Glomerular endothelial cell (primary cell): ENCODE measurements around the gene ADCY2. TPM values are rescaled to one million over a fixed set of nuclear protein-coding genes. Genes with fewer than 3 reads are reported as not detected.

Experiments used
- DNase-seq: peaks from one replicate; pipeline ENCODE4 v3.0.0-alpha.2; 2011; ENCODE audit warnings: low read depth, low spot score; ENCODE audit errors: extremely low read depth
- total RNA-seq: library from RNA; depleted of rRNA; stranded (reverse); fragments of >200 nt; gene quantifications from 2 replicates; pipeline ENCODE4 v1.2.3, GENCODE V29; 2015

Gene ADCY2
- total RNA-seq, 1 donor from 2014 or later = not detected

DNA sequence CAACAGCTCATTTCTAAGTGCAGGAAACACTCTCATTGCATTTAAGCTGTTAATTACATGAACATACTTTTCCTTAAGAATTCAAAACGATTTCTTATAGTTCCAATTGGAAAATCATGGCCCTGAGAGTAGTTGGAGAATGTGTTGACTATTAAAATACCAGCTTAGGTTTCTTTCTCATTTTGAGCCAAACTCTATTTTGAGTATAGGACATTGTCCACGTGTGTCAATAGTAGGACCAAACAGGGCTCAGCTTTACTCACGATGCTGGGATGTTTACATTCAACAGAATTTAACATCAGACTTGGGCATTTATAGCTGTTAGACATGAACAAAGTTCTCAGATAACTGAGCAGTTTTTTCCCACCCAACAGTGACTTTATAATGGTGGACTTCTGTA lies 39.6 kb downstream of the ADCY2 start:
- DNase-seq = no peak

DNA sequence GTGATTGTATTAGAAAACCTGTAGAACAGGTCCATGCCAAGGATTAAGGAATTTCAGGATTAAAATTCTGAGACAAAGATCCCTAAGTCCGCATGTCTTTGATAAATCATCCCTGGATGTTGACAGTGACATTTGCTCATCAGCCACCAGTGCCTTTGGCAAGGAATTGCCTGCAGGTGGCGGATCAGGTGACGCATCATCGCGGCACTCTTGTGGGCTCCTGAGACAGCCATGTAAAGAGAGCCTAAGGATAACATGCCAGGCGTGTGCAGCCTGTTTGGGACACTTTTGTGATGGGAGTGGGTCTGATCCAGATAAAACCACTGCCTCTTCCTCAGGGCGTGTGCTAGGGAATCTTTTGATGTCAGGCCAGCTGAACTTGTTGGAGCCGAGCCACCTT lies 40.6 kb downstream of the ADCY2 start:
- DNase-seq = no peak

DNA sequence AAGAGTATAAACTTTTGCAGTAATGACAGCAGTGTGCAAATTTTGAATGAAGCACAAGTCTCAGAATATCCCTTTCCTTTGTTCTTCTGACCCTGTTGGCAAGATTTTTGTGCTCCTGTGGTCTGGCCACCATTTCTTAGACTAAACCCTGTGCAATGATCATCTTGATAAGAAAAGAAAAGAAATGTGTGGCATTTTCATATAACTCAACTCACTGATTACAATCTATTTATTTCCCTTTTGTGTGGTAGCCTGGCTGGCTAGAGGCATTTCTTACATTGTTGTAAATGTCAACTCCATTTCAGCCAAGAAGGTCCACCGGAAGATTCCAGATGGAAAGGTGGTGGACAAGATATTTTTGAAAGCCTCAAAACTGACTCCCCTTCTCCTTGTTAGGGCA lies 41.9 kb downstream of the ADCY2 start:
- DNase-seq = no peak

DNA sequence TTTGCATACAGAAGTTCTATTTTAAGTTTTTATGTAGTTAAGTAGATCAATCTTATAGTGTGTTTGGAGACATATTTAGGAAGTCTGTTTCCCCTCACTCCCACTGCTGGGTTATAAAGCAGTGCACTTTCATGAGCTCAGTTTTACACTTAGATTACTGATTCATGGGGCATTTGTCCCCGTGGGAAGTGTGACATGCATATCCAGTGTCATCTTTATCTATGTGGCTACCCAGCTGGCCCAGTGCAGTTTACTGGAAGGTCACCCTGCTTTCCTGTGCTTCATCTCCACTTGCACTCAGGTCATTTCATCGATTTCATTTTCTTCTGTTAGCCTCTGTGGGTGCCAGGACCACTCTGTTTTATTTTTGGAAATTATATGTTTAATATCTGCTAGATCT lies 49.1 kb downstream of the ADCY2 start:
- DNase-seq = no peak

DNA sequence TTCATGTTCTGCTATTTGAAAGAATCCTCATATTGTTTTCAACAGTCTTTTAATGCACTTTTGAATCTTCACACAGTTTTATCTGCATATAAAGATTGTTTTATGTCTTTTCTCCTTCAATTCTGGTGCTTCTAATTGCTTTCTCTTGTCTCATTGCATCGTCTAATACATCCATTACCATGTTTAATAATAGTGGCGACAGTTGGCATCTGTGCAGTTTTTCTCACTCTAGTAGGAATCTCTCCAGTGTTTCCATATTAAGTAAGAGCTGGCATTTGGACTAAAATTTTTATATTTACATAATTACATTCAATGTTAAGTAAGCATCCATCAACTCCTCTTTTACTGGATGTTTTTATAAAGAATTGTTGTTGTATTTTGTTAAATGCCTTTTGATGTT lies 49.9 kb downstream of the ADCY2 start:
- DNase-seq = no peak

DNA sequence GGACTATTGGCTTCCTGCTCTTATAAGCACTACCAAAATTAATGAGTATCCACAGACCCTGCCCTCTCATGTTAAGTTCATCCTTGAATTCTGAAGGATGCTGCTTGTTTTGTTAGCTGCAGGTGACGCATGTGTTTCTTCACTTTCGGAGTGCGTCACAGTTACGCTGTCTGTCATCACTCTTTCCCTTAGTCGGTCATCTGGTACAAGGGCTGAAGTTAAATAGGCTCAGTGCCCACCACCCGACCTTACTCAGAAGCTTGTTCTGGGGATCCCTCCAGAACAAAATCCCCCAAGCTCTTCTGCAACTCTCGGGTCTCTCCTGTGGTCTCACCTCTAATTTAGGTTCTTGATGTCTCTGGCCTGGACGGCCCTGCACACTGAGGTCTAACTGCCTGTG lies 51.0 kb downstream of the ADCY2 start:
- DNase-seq = no peak

DNA sequence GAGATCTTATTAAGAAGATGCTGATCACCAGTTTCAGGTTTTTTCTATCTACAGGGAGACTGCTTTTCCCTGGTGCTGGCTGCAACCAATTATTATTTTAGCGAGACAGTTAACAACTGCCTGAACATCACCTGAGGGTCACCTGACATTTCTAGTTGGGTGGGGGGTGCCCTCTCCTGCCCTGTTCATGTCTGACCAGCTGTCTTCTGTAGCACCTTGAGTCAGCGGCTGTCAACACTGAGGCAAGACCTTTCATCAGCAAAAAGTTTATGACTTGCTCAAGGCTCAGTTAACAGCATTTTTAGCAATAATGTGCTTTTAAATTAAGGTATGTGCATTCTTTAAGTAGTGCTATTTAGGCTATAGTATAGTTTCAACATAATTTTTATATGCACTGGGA lies 58.0 kb downstream of the ADCY2 start:
- no peak for DNase-seq

DNA sequence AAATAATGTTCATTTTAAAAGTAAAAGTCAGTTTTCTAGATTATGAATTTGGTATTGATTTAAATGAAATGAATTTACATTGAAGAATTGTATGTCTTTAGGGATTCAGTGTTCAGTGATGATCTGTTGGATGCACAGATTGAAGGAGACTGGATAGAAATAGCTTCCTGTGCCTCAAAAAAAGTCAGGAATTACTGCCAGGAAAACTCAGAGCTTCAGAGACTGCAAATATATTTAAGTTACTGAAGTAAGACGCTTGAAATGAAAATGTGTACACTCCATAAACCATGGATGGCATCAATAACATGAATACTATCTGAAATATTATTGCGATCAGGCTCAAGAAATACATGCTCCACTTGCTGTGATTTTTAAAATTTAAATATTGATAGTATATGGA lies 60.3 kb downstream of the ADCY2 start:
- no peak for DNase-seq

DNA sequence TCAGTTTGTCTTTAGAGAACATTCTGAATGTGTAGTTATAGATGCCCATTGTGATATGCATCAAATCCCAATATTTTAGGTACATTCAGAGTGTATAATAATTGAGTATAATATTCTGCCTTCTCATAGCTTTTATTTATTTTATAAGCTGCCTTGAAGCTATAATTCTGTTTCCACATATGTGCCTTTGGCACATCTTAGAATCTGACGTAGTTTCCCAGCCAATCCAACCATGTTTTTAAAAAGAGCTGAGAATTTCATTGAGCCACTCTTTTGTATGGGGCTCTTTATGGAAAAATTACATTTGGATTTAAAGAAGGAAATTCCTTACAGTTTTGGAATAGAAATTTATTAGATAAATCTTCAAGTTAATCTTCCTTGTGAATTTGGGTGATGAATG lies 65.4 kb downstream of the ADCY2 start:
- no peak for DNase-seq

DNA sequence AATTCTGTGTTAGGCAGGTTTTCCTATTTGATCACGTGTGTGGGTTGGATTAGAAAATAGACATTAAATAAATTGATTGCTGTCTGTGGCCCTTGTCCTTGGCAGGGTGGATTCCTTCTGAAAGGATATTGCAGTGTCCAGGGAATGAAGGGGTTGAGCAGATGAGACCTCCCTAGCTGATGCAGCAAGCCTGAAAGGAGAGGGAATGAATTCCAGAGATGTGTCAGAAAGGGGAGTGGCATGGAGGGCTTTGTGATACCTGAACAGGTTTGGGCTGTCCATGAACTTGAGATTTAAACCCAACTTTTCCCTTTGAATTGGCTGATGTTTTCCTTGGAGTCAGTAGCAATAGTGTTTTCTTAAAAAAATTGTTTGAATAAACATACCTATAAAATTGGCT lies 66.8 kb downstream of the ADCY2 start:
- DNase-seq = no peak

DNA sequence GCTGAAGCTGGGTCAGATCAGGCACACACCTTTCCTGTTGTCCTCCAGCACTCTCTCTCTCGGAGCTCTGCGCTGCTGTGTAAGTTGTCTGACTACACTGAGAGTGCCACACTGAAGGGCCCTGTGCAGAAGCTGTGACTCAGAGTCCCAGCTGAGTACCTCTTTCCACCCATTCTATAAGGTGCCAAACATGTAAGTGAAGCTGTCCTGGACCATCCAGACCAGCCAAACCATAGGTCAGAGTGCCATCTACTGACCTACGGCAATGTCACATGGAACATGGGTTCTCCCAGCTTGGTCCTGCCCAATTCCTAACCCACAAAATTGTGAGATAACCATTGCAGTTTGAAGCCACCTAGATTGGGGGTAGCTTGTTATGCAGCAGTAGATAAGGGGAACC lies 68.2 kb downstream of the ADCY2 start:
- no peak for DNase-seq

DNA sequence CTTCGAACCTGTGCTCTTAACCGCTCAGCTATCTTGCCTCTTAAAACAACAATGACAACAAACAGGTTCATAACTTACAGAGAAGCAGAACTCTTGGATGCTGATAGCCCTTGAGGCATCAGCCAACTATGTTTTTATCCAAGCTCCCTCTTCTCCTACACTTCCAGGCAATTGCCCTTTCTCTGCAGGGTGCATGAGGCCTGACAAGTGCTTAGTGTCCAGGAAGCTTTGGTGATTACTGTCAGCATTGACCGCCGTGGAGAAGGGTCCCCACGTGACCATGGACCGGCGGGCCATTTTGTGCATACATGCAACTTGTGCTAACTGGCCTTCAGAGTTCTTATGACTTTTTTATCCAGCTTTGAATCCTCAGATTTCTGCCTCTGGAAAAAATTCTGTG lies 71.2 kb downstream of the ADCY2 start:
- DNase-seq = no peak

DNA sequence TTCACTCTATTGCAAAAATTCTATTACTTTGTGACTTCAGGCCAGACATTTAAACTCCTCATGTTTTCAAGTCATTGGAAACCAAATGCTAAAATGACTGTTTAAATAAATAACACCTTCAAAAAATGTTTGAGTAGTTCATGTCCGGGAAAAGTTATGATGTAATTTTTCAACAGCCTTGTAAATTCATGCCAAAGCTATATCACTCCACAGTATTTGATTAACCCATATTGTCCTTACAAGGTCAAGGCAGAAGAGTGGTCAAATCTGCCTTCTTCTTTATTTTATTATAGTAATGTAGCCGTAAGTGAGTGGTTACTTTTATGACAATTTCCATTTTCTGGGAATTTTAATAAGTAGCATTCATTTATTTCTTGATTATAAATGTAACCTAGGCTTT lies 72.8 kb downstream of the ADCY2 start:
- DNase-seq = no peak

DNA sequence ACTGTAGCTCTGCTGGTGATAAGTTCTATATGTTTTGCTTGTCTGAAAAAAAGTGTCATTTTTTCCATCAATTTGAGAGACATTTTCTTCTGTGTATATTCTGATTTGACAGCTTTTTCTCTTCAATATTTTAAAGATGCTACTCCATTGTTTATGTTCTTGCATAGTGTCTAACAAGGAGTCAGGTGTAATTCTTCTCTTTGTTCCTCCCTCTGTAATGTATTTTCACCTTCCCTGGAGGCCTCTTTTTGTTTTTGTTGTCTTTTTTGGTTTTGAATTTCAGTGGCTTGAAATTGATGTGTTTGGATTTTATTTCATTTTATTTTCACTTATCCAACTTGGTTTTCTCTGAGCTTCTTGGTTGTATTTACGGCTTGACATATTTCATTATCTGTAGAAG lies 75.8 kb downstream of the ADCY2 start:
- no peak for DNase-seq

DNA sequence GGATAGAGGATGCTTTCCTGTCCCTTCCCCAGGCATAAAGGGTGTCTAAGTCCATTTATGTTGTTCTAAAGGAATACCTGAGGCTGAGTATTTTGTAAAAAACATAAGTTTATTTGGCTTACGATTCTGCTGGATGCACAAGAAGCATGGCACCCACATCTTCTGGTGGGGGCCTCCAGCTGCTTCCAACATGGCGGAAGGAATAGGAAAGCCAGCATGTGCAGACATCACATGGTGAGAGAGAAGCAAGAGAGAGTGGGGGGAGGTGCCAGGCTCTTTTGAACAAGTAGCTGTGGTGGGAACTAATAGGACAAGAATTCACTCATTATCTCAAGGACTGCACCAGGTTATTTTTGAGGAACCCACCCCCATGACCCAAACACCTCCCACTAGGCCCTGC lies 77.2 kb downstream of the ADCY2 start:
- no peak for DNase-seq

DNA sequence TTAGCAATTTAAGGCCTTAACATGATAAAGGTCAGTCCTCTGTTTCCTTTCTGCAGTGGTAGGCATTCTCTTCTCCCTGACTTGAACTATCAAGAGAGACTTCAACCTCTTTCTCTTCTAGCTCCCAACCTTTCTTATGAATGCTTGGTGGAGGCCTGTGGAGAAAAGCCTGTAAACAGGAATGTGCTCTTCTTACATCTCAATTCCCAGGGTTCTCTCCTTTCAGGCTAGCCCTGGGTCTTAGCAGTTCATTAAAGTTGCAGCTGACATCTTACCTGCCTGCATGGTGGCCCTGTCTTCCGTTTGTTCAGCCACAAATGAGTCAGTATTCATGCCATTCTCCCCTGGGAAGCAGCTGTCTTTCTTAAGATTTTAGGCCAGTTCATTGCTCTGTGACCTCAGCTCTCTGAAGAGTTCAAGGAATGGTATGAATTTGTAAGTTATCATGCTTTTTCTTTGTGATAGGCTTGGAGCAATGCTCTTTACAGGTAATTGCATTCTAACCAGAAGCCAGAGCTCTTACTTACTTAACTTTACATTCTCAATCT lies 77.8 kb downstream of the ADCY2 start:
- DNase-seq = no peak

DNA sequence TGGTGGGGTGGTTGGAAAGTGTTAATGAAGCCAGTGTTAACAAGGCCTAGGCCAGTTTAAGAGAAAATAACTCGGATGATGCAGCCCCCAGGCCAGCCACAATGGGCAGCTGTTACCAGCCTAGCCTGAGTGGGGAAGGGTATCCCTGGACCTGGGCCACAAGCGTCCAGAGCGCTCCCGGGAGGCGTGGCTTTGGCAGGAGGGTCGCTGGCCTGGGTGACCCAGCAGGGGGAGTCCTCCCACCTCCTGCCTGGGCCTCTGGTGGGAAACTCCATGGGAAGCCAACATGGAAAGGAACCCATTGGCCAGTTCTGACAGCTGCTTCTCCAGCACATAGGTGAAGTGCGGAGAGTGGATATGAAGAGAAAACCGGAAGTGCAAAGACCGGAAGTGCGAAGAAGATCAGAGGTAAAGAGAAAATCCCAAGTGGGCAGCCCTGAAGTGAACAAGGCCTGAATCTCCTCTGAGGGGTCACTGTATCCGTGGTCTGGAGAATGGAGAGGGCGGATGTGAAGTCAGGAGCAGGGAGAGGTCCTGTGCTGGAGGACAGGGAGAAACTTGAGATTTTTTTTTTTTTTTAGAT lies 79.0 kb downstream of the ADCY2 start:
- DNase-seq = no peak

DNA sequence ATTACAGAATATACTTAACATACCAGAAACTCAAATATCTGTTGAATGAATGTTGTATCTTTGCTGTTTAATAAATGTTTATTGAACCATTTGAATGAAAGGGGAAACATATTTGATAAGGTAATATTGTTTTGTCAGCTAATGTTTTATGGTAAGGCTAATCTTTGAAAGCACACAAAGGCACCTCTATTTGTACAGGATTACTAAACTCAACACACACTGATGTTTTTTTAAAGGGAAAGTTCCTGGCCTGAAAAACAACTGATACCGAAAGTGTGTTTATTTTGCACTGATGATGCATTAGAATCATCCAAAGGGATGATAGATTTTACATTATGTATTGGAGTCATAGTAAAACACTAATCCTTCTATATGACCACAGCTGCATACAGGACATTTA lies 82.5 kb downstream of the ADCY2 start:
- DNase-seq = no peak

DNA sequence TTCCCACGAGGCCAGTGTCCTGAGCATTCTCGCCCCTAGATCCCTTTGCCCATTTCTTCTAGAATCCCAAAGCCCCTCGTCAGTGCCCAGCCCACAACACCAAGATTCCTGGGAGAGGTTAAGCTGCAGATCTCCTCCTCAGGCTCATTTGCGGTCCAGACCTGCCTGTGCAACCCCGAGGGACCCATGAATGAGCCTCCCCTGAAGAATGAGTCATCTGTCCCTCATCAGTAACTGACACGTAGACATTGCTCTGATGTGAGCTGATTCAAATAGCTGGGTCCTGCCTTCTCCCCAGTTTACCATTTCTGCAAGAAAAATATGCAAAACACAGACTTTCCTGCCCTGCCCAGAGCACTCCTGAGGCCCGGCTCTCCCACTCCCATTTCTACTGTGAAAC lies 92.8 kb downstream of the ADCY2 start:
- no peak for DNase-seq

DNA sequence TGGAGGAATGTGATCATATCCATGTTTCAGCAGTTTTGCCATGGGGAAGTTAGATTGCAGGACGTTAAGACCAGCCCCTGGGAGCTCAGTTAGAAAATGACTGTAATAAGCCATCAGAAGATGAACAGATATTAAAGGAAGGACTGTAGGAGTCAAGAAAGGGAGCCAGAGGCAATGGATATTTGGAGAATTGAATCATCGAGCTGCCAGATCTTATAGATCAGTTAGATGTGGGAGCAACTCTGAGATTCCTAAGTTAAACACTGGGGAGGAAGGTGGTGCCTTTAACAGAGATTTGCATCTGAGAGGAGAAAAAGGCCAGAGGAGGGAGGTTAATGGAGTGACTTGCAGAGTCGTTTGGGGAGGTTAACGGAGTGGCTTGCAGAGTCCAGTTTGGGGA lies 96.4 kb downstream of the ADCY2 start:
- DNase-seq = no peak

DNA sequence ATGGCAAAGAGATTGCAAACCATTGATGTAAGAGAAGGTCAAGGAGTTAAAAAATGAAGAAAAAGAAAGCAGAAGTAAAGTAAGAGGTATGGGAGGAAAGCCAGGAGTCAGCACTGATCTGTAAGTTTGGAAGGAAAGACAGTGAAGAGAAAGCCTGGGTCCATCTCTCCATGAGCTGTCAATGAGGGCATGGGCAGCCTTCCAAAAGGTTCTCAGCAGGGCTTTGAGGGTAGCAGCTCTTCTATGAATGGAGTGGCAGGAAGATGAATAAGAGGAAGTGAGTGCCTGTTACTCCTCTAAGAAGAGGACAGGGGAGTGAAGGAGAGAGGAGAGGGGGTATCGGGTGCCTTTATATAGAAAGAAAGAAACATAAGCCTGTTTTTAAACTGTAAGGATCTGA lies 97.1 kb downstream of the ADCY2 start:
- no peak for DNase-seq

DNA sequence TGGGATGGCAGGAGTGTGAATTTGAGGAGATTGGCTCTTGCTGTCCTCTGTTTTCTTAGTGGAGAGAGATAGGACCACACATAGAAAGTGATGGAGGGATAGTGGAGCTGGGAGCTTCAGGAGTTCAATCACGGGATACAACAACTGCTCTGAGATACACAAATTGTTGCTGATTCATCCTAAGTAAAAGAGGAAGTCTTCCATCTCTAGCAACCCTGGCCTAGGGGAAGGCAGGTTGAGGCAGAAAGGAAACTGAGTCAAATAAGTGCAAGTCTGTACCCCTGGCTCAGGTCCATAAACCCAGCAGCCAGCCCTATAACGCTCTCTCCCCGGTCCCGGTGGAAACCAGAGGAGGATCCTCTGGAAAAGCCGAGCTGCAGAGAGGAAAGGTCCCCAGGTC lies 97.7 kb downstream of the ADCY2 start:
- no peak for DNase-seq

DNA sequence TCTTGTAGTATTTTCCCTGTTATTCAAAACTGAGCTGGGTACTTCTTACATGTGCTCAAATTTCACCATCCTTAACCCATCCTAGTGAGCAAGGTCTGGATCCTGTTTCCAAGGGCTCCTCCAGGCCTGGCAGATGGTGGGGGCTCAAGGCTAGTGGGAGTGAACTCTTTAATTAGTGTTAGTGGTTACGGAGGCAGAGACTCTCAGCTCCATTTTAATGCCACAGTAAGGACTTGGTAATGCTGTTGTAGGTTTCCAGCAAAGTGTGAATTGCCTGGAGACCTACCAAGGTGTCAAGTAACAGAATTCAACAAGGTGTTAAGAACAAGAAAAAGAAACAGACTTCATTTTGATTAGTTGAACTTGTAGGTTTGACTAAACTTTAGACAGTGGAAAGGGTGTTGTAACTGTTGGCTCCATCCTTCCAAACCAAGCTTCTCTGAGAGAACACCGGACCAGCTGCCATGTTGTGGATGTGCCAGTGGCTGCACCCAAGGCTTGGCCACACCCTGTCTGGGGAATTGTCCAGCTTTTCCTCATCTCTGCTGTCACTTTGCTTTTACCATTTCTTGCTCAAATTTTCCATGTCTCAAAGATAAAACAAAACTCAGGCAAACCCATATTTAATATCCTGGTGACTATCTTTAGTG lies 98.7 kb downstream of the ADCY2 start:
- DNase-seq = no peak
